ENCODE measurements around the gene GOPC.

DNA sequence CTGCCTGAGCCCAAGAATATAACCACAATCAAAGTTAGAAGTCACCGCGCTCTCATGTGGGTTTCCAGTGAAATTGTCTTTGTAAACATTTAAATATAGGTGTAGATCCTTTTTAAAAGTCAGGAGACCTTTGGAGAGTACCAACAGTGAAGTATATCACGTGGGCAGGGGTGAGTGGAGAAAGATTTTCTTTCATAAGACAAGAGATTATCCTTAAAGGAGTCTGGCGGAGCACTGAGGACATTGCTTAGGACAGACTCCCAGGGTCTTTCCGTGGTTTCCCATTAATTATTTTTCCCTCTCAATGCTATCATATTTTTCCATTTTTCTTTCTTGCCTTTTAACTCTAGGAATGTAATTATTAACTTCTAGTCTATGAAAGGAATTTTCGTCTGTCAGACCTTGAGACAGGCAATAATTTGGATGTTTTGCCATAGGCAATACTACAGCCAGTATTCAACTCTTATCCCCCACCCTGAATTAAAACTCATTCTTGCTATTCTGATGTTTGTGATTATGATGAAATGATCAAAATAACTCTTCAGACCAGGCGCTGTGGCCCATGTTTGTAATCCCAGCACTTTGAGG is 88.4 kb downstream of the GOPC start:
- TF ChIP-seq, protein P1, sequence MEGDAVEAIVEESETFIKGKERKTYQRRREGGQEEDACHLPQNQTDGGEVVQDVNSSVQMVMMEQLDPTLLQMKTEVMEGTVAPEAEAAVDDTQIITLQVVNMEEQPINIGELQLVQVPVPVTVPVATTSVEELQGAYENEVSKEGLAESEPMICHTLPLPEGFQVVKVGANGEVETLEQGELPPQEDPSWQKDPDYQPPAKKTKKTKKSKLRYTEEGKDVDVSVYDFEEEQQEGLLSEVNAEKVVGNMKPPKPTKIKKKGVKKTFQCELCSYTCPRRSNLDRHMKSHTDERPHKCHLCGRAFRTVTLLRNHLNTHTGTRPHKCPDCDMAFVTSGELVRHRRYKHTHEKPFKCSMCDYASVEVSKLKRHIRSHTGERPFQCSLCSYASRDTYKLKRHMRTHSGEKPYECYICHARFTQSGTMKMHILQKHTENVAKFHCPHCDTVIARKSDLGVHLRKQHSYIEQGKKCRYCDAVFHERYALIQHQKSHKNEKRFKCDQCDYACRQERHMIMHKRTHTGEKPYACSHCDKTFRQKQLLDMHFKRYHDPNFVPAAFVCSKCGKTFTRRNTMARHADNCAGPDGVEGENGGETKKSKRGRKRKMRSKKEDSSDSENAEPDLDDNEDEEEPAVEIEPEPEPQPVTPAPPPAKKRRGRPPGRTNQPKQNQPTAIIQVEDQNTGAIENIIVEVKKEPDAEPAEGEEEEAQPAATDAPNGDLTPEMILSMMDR (conservative IDR thresholded peaks at IDR 0.05; ENCODE audit: low read depth in 2 of 2) = no peak
- TF ChIP-seq ZNF114 (CRISPR knock-in tag; IDR thresholded peaks at IDR 0.05) (no peak), EZH2phosphoT487 (IDR thresholded peaks at IDR 0.05; ENCODE audit: unreplicated experiment) (no peak), POLR2AphosphoS5 (IDR thresholded peaks at IDR 0.05; ENCODE audit: low read depth) (no peak), ZNF331 (CRISPR knock-in tag; IDR thresholded peaks at IDR 0.05; ENCODE audit: low read depth) (no peak)
- TF ChIP-seq, protein P2, sequence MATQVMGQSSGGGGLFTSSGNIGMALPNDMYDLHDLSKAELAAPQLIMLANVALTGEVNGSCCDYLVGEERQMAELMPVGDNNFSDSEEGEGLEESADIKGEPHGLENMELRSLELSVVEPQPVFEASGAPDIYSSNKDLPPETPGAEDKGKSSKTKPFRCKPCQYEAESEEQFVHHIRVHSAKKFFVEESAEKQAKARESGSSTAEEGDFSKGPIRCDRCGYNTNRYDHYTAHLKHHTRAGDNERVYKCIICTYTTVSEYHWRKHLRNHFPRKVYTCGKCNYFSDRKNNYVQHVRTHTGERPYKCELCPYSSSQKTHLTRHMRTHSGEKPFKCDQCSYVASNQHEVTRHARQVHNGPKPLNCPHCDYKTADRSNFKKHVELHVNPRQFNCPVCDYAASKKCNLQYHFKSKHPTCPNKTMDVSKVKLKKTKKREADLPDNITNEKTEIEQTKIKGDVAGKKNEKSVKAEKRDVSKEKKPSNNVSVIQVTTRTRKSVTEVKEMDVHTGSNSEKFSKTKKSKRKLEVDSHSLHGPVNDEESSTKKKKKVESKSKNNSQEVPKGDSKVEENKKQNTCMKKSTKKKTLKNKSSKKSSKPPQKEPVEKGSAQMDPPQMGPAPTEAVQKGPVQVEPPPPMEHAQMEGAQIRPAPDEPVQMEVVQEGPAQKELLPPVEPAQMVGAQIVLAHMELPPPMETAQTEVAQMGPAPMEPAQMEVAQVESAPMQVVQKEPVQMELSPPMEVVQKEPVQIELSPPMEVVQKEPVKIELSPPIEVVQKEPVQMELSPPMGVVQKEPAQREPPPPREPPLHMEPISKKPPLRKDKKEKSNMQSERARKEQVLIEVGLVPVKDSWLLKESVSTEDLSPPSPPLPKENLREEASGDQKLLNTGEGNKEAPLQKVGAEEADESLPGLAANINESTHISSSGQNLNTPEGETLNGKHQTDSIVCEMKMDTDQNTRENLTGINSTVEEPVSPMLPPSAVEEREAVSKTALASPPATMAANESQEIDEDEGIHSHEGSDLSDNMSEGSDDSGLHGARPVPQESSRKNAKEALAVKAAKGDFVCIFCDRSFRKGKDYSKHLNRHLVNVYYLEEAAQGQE (IDR thresholded peaks at IDR 0.05; ENCODE audit: unreplicated experiment) = no peak
